ENCODE results near the gene ARHGAP6. TPM values are rescaled to one million over a fixed set of nuclear protein-coding genes. Genes with fewer than 3 reads are reported as not detected.

ARHGAP6 gene
- total and polyA plus RNA-seq, 3 experiments from 2014 or later, result not detected

Other genes starting within 250 kb of the ARHGAP6 start
- 10 to 100 TPM; 34.6 to 37.5 TPM for gene MSL3, start 92.3 kb upstream of the ARHGAP6 start, total RNA-seq
- gene MSL3, start 92.3 kb upstream of the ARHGAP6 start, polyA plus RNA-seq, result 80.4 TPM

Data from CD8-positive, alpha-beta memory T cell (primary cell).